DND-41 (cell line): Measurements from ENCODE around the gene SLC27A2.

Experiments
- ATAC-seq: fragments of 200-7000 bp; cut with Tn5 transposase; 3 replicates; pipeline ENCODE4 v1.9.1; 2021; ENCODE audit warnings: low read depth; ENCODE audit not compliant: insufficient read depth
- DNase-seq: peaks from one replicate; pipeline ENCODE4 v3.0.0-alpha.2; 2020
- H2AFZ ChIP-seq: 2 replicates; pipeline ENCODE4 v1.6.0; 2012; ENCODE audit warnings: low read depth, low read length
- H3K27ac ChIP-seq: 2 replicates; pipeline ENCODE4 v1.5.1; 2012; ENCODE audit warnings: low read length, inconsistent platforms
- H3K27me3 ChIP-seq: fragments of 200-600 bp; sonication (generic); 2 replicates; pipeline ENCODE4 v1.6.0; 2012; ENCODE audit warnings: low read length, mild to moderate bottlenecking, inconsistent platforms; ENCODE audit not compliant: insufficient read depth, poor library complexity
- H3K36me3 ChIP-seq: 2 replicates; pipeline ENCODE4 v1.5.1; 2012; ENCODE audit warnings: low read length, inconsistent platforms; ENCODE audit not compliant: insufficient read depth
- H3K4me1 ChIP-seq: 2 replicates; pipeline ENCODE4 v1.5.1; 2012; ENCODE audit warnings: mild to moderate bottlenecking, low read length; ENCODE audit not compliant: insufficient read depth
- H3K4me2 ChIP-seq: 2 replicates; pipeline ENCODE4 v1.6.0; 2012; ENCODE audit warnings: mild to moderate bottlenecking, moderate library complexity, low read length, inconsistent platforms; ENCODE audit not compliant: insufficient read depth
- H3K4me3 ChIP-seq, 2 experiments: fragments of 200-600 bp in 1 of 2; shearing (Covaris generic) in 1 of 2; 2 replicates each; pipeline ENCODE4 v1.5.1; 2012 to 2016; ENCODE audit warnings: inconsistent platforms in 2 of 2, low read length in 2 of 2, mild to moderate bottlenecking in 2 of 2, low read depth in 1 of 2, moderate library complexity in 1 of 2
- H3K79me2 ChIP-seq: 2 replicates; pipeline ENCODE4 v1.6.0; 2012; ENCODE audit warnings: low read length, inconsistent platforms; ENCODE audit not compliant: insufficient read depth
- H3K9ac ChIP-seq: 2 replicates; pipeline ENCODE4 v1.6.0; 2012; ENCODE audit warnings: low read depth, mild to moderate bottlenecking, inconsistent platforms, low read length, moderate library complexity
- H3K9me3 ChIP-seq: 2 replicates; pipeline ENCODE4 v1.5.1; 2012; ENCODE audit warnings: low read length, moderate library complexity, mild to moderate bottlenecking, inconsistent platforms; ENCODE audit not compliant: insufficient read depth, severe bottlenecking
- H4K20me1 ChIP-seq: 2 replicates; pipeline ENCODE4 v1.6.0; 2012; ENCODE audit warnings: low read length; ENCODE audit not compliant: insufficient read depth
- CTCF ChIP-seq: IDR thresholded peaks from 2 replicates; pipeline ENCODE4 v1.5.1; 2012; ENCODE audit warnings: borderline replicate concordance, low read length, moderate library complexity, mild to moderate bottlenecking; ENCODE audit not compliant: poor library complexity, severe bottlenecking; ENCODE audit errors: extremely low read depth
- EZH2 ChIP-seq: IDR thresholded peaks from 3 replicates; pipeline ENCODE4 v1.6.1; 2012; ENCODE audit warnings: borderline replicate concordance, low read depth, mild to moderate bottlenecking, moderate library complexity, low read length, inconsistent platforms; ENCODE audit not compliant: severe bottlenecking

Gene SLC27A2

GRCh38 chr15:50275908-50276307 is 93.9 kb downstream of the SLC27A2 start:
- H3K9ac ChIP-seq, result no peak overlapping the region

DNA sequence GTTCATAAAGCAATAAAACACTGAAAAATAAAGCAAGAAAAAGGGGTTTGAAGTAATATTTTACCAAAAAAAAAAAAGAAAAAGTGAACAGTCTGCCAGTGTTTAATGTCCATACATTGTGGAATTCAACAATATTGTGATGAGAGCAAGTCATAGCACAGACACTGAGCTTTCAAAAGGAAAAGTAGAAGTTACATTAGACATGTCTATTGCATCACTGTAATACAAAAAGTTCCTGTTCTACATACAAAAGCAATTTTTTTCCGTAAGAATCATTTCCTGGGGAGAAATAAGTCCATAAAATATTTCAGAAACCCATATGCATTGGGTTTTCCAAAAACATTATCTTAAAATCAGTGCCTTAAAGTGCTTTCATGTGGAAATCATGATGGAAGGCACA is 95.4 kb downstream of the SLC27A2 start:
- no peak overlapping the region for H3K9ac ChIP-seq
- H3K27me3 ChIP-seq, result no peaks in the 10 kb centered on the region
- ATAC-seq, result no peak
- TF ChIP-seq EZH2 (no peak), CTCF (no peak)
- no peaks in the 10 kb centered on the region for H3K79me2 ChIP-seq
- no peak overlapping the region for H2AFZ ChIP-seq
- H3K4me3 ChIP-seq, result no peak overlapping the region
- no peaks in the 10 kb centered on the region; the same call in 1 of the 2 replicates for H3K36me3 ChIP-seq
- no peak overlapping the region for H3K4me2 ChIP-seq
- H4K20me1 ChIP-seq, result no peaks in the 10 kb centered on the region
- H3K4me1 ChIP-seq, result no peaks in the 10 kb centered on the region
- no peaks in the 10 kb centered on the region for H3K9me3 ChIP-seq
- no peak for DNase-seq
- no peak overlapping the region for H3K27ac ChIP-seq

More at GRCh38 chr15:50275908-50276307, 93.9 kb downstream of the SLC27A2 start:
- Histone ChIP-seq H3K27me3 (no peaks in the 10 kb centered on the region), H3K4me3 (no peak overlapping the region), H4K20me1 (no peaks in the 10 kb centered on the region), H3K9me3 (no peaks in the 10 kb centered on the region), H3K79me2 (no peaks in the 10 kb centered on the region), H2AFZ (no peak overlapping the region), H3K36me3 (no peaks in the 10 kb centered on the region; the same call in 1 of the 2 replicates), H3K27ac (no peak overlapping the region), H3K4me1 (no peaks in the 10 kb centered on the region), H3K4me2 (no peak overlapping the region)
- no peak for ATAC-seq
- TF ChIP-seq EZH2 (no peak), CTCF (no peak)
- no peak for DNase-seq

GRCh38 chr15:50278496-50278895 is 96.5 kb downstream of the SLC27A2 start:
- H3K79me2 ChIP-seq, result no peaks in the 10 kb centered on the region
- H3K27ac ChIP-seq, result no peak overlapping the region
- TF ChIP-seq EZH2, result no peak
- no peaks in the 10 kb centered on the region for H3K27me3 ChIP-seq
- H3K36me3 ChIP-seq, result no peaks in the 10 kb centered on the region; the same call in 1 of the 2 replicates
- H3K4me3 ChIP-seq, result no peak overlapping the region
- no peak overlapping the region for H2AFZ ChIP-seq
- H3K9ac ChIP-seq, result no peak overlapping the region
- H4K20me1 ChIP-seq, result no peaks in the 10 kb centered on the region
- DNase-seq (no peak), ATAC-seq (no peak)
- H3K4me2 ChIP-seq, result no peak overlapping the region
- H3K4me1 ChIP-seq, result no peaks in the 10 kb centered on the region
- no peaks in the 10 kb centered on the region for H3K9me3 ChIP-seq

GRCh38 chr15:50280271-50280670 is 98.3 kb downstream of the SLC27A2 start:
- Histone ChIP-seq H3K27me3 (no peaks in the 10 kb centered on the region), H3K27ac (no peak overlapping the region), H3K4me1 (no peaks in the 10 kb centered on the region), H3K9me3 (no peaks in the 10 kb centered on the region), H3K4me2 (no peak overlapping the region), H2AFZ (no peak overlapping the region), H3K79me2 (no peaks in the 10 kb centered on the region), H3K4me3 (no peak overlapping the region), H3K36me3 (peaks cover 11% of the 10 kb centered on the region; the same call in 1 of the 2 replicates), H4K20me1 (no peaks in the 10 kb centered on the region), H3K9ac (no peak overlapping the region)
- TF ChIP-seq EZH2, result no peak
- no peak for TF ChIP-seq CTCF
- ATAC-seq, result no peak
- no peak for DNase-seq
